IPS-18a (cell line): Measurements from ENCODE around the gene CYP3A7.
"Not testable (repeated sequence)": the region's sequence is repeated elsewhere in the genome, so short reads cannot be mapped to it uniquely, and the experiment has no call there.

Experiments
- H3K27ac ChIP-seq: one replicate; pipeline ENCODE4 v1.5.1; 2013; ENCODE audit warnings: low read length
- H3K27me3 ChIP-seq: one replicate; pipeline ENCODE4 v1.6.1; 2013; ENCODE audit warnings: mild to moderate bottlenecking, low read length; ENCODE audit not compliant: control insufficient read depth, insufficient read depth
- H3K36me3 ChIP-seq: one replicate; pipeline ENCODE4 v1.6.1; 2013; ENCODE audit warnings: low read depth, low read length; ENCODE audit not compliant: control insufficient read depth
- H3K4me1 ChIP-seq: one replicate; pipeline ENCODE4 v1.6.1; 2013; ENCODE audit warnings: low read depth, low read length; ENCODE audit not compliant: control insufficient read depth
- H3K4me3 ChIP-seq: one replicate; pipeline ENCODE4 v1.5.1; 2013; ENCODE audit warnings: low read length
- H3K9ac ChIP-seq: one replicate; pipeline ENCODE4 v1.6.1; 2013; ENCODE audit warnings: mild to moderate bottlenecking, low read length, moderate library complexity
- H3K9me3 ChIP-seq: one replicate; pipeline ENCODE4 v1.6.1; 2013; ENCODE audit warnings: low read depth, low read length; ENCODE audit not compliant: control insufficient read depth

Gene CYP3A7

GRCh38 chr7:99740573-99741440 lies 5.8 kb upstream of the CYP3A7 start:
- Histone ChIP-seq H3K27me3 (no peaks in the 10 kb centered on the region), H3K36me3 (no peaks in the 10 kb centered on the region), H3K9ac (no peak overlapping the region), H3K4me1 (no peaks in the 10 kb centered on the region), H3K4me3 (no peak overlapping the region), H3K27ac (no peak overlapping the region), H3K9me3 (no peaks in the 10 kb centered on the region)

GRCh38 chr7:99739699-99740572 lies 4.9 kb upstream of the CYP3A7 start:
- Histone ChIP-seq H3K4me1 (no peaks in the 10 kb centered on the region), H3K36me3 (no peaks in the 10 kb centered on the region), H3K4me3 (no peak overlapping the region), H3K27me3 (no peaks in the 10 kb centered on the region), H3K27ac (no peak overlapping the region), H3K9me3 (no peaks in the 10 kb centered on the region), H3K9ac (no peak overlapping the region)

- H3K9me3 ChIP-seq: no peaks in the 10 kb centered on the region
- H3K27ac ChIP-seq: no peak overlapping the region
- H3K27me3 ChIP-seq: no peaks in the 10 kb centered on the region
- H3K9ac ChIP-seq: no peak overlapping the region
- no peak overlapping the region for H3K4me3 ChIP-seq
- no peaks in the 10 kb centered on the region for H3K36me3 ChIP-seq
- no peaks in the 10 kb centered on the region for H3K4me1 ChIP-seq
Measured at GRCh38 chr7:99737726-99738125, 2.7 kb upstream of the CYP3A7 start.

GRCh38 chr7:99736667-99737066 lies 1.7 kb upstream of the CYP3A7 start:
- H3K4me1 ChIP-seq, H3K9ac ChIP-seq, H3K36me3 ChIP-seq, H3K9me3 ChIP-seq, H3K4me3 ChIP-seq, H3K27ac ChIP-seq, H3K27me3 ChIP-seq: not testable (repeated sequence)

GRCh38 chr7:99733448-99733847 lies 1.5 kb downstream of the CYP3A7 start:
- Histone ChIP-seq H3K4me3 (no peak overlapping the region), H3K9ac (no peak overlapping the region), H3K36me3 (no peaks in the 10 kb centered on the region), H3K9me3 (no peaks in the 10 kb centered on the region), H3K27ac (no peak overlapping the region), H3K4me1 (no peaks in the 10 kb centered on the region), H3K27me3 (no peaks in the 10 kb centered on the region)

GRCh38 chr7:99733003-99733402 lies 2.0 kb downstream of the CYP3A7 start:
- Histone ChIP-seq H3K4me1 (no peaks in the 10 kb centered on the region), H3K36me3 (no peaks in the 10 kb centered on the region), H3K9ac (no peak overlapping the region), H3K4me3 (no peak overlapping the region), H3K9me3 (no peaks in the 10 kb centered on the region), H3K27ac (no peak overlapping the region), H3K27me3 (no peaks in the 10 kb centered on the region)

- Histone ChIP-seq H3K4me3 (no peak overlapping the region), H3K27me3 (no peaks in the 10 kb centered on the region), H3K9ac (no peak overlapping the region), H3K27ac (no peak overlapping the region), H3K4me1 (no peaks in the 10 kb centered on the region), H3K9me3 (no peaks in the 10 kb centered on the region), H3K36me3 (no peaks in the 10 kb centered on the region)
Measured at GRCh38 chr7:99731638-99732374, 3.2 kb downstream of the CYP3A7 start.

GRCh38 chr7:99730992-99731391 lies 4.0 kb downstream of the CYP3A7 start:
- no peak overlapping the region for H3K27ac ChIP-seq
- no peaks in the 10 kb centered on the region for H3K27me3 ChIP-seq
- no peak overlapping the region for H3K4me3 ChIP-seq
- no peak overlapping the region for H3K9ac ChIP-seq
- H3K4me1 ChIP-seq: no peaks in the 10 kb centered on the region
- no peaks in the 10 kb centered on the region for H3K36me3 ChIP-seq
- no peaks in the 10 kb centered on the region for H3K9me3 ChIP-seq

GRCh38 chr7:99730238-99730810 lies 4.7 kb downstream of the CYP3A7 start:
- Histone ChIP-seq H3K4me1 (no peaks in the 10 kb centered on the region), H3K36me3 (no peaks in the 10 kb centered on the region), H3K27me3 (no peaks in the 10 kb centered on the region), H3K27ac (no peak overlapping the region), H3K9ac (no peak overlapping the region), H3K4me3 (no peak overlapping the region), H3K9me3 (no peaks in the 10 kb centered on the region)

GRCh38 chr7:99729486-99730237 lies 5.3 kb downstream of the CYP3A7 start:
- Histone ChIP-seq H3K4me1 (no peaks in the 10 kb centered on the region), H3K9me3 (no peaks in the 10 kb centered on the region), H3K27me3 (no peaks in the 10 kb centered on the region), H3K36me3 (no peaks in the 10 kb centered on the region), H3K4me3 (no peak overlapping the region), H3K27ac (no peak overlapping the region), H3K9ac (no peak overlapping the region)
